ENCODE data around the gene PRKAR1A. TPM values are rescaled to one million over a fixed set of nuclear protein-coding genes. Genes with fewer than 3 reads are reported as not detected.

The PRKAR1A gene
- total RNA-seq, 2 donors from 2014 or later: 534 to 672 TPM

GRCh38 chr17:68567035-68567434, 54.8 kb downstream of the PRKAR1A start:
- no peak overlapping the region for H3K4me3 ChIP-seq
- H3K9me3 ChIP-seq: no peaks in the 10 kb centered on the region
- H3K36me3 ChIP-seq: no peaks in the 10 kb centered on the region
- no peak overlapping the region for H3K27ac ChIP-seq
- no peaks in the 10 kb centered on the region for H3K4me1 ChIP-seq
- H3K27me3 ChIP-seq: no peaks in the 10 kb centered on the region
- no peak for TF ChIP-seq CTCF (IDR thresholded peaks at IDR 0.05)
- DNase-seq (ENCODE audit: low spot score): no peak

GRCh38 chr17:68567581-68567980, 55.4 kb downstream of the PRKAR1A start:
- Histone ChIP-seq H3K36me3 (no peaks in the 10 kb centered on the region), H3K27me3 (no peaks in the 10 kb centered on the region), H3K27ac (no peak overlapping the region), H3K4me1 (no peaks in the 10 kb centered on the region), H3K9me3 (no peaks in the 10 kb centered on the region), H3K4me3 (no peak overlapping the region)
- DNase-seq (ENCODE audit: low spot score): no peak
- TF ChIP-seq CTCF (IDR thresholded peaks at IDR 0.05): no peak

GRCh38 chr17:68568581-68568980, 56.4 kb downstream of the PRKAR1A start:
- DNase-seq (ENCODE audit: low spot score): no peak
- TF ChIP-seq CTCF (IDR thresholded peaks at IDR 0.05): no peak
- no peaks in the 10 kb centered on the region for H3K27me3 ChIP-seq
- H3K9me3 ChIP-seq: no peaks in the 10 kb centered on the region
- no peaks in the 10 kb centered on the region for H3K4me1 ChIP-seq
- H3K36me3 ChIP-seq: no peaks in the 10 kb centered on the region
- H3K27ac ChIP-seq: no peak overlapping the region
- no peak overlapping the region for H3K4me3 ChIP-seq

- no peaks in the 10 kb centered on the region for H3K4me1 ChIP-seq
- H3K27ac ChIP-seq: no peak overlapping the region
- no peak overlapping the region for H3K4me3 ChIP-seq
- no peaks in the 10 kb centered on the region for H3K27me3 ChIP-seq
- no peaks in the 10 kb centered on the region for H3K36me3 ChIP-seq
- no peak for DNase-seq (ENCODE audit: low spot score)
- no peak for TF ChIP-seq CTCF (IDR thresholded peaks at IDR 0.05)
- no peaks in the 10 kb centered on the region for H3K9me3 ChIP-seq
Measured at GRCh38 chr17:68569346-68569745, 57.1 kb downstream of the PRKAR1A start.

GRCh38 chr17:68570526-68570925, 58.3 kb downstream of the PRKAR1A start:
- no peak overlapping the region for H3K4me3 ChIP-seq
- H3K27ac ChIP-seq: no peak overlapping the region
- no peak for TF ChIP-seq CTCF (IDR thresholded peaks at IDR 0.05)
- no peaks in the 10 kb centered on the region for H3K9me3 ChIP-seq
- H3K4me1 ChIP-seq: no peaks in the 10 kb centered on the region
- H3K27me3 ChIP-seq: no peaks in the 10 kb centered on the region
- no peaks in the 10 kb centered on the region for H3K36me3 ChIP-seq
- no peak for DNase-seq (ENCODE audit: low spot score)

- H3K27ac ChIP-seq: no peak overlapping the region
- no peaks in the 10 kb centered on the region for H3K27me3 ChIP-seq
- no peaks in the 10 kb centered on the region for H3K9me3 ChIP-seq
- H3K4me3 ChIP-seq: no peak overlapping the region
- no peaks in the 10 kb centered on the region for H3K36me3 ChIP-seq
- DNase-seq (ENCODE audit: low spot score): no peak
- H3K4me1 ChIP-seq: no peaks in the 10 kb centered on the region
- no peak for TF ChIP-seq CTCF (IDR thresholded peaks at IDR 0.05)
Measured at GRCh38 chr17:68572138-68572842, 60.1 kb downstream of the PRKAR1A start.
